ENCODE data around the gene KIAA0319L. TPM values are rescaled to one million over a fixed set of nuclear protein-coding genes. Genes with fewer than 3 reads are reported as not detected.
"Not testable (repeated sequence)": the region's sequence is repeated elsewhere in the genome, so short reads cannot be mapped to it uniquely, and the experiment has no call there.

Gene KIAA0319L
- total RNA-seq, 4 donors from 2014 or later: 33.4 to 60.9 (median 44.9) TPM

DNA sequence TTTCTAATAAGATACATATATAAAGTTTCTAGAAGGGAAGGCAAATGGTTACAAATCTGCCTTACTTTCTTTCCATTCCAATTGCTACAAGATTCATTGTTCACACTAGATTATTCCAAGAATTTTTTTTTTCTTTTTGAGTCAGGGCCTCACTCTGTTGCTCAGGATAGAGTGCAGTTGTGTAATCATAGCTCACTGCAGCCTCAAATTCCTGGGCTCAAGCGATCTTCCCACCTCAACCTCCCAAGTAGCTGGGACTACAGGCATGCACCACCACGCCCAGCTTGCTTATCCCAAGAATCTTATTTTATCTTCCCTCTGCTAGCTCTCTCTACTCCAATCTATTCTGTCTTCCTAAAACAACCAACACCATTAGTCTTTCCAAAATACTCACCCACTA is 81.8 kb downstream of the KIAA0319L start:
- 93 to 98% methylated on average over 2 of the region's 2 CpGs for WGBS, 2 donors
- intact Hi-C loops (cut with DNase I; ENCODE audit: low total_unique reads): no loop called here
- TF ChIP-seq POLR2A (IDR thresholded peaks at IDR 0.05): no peak
- TF ChIP-seq, protein P1, sequence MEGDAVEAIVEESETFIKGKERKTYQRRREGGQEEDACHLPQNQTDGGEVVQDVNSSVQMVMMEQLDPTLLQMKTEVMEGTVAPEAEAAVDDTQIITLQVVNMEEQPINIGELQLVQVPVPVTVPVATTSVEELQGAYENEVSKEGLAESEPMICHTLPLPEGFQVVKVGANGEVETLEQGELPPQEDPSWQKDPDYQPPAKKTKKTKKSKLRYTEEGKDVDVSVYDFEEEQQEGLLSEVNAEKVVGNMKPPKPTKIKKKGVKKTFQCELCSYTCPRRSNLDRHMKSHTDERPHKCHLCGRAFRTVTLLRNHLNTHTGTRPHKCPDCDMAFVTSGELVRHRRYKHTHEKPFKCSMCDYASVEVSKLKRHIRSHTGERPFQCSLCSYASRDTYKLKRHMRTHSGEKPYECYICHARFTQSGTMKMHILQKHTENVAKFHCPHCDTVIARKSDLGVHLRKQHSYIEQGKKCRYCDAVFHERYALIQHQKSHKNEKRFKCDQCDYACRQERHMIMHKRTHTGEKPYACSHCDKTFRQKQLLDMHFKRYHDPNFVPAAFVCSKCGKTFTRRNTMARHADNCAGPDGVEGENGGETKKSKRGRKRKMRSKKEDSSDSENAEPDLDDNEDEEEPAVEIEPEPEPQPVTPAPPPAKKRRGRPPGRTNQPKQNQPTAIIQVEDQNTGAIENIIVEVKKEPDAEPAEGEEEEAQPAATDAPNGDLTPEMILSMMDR (IDR thresholded peaks at IDR 0.05): no peak
- H3K4me3 ChIP-seq (ENCODE audit: low read depth, poor library complexity, severe bottlenecking): no peak overlapping the region
- no peak for DNase-seq (ENCODE audit: low spot score in 2 of 2)

DNA sequence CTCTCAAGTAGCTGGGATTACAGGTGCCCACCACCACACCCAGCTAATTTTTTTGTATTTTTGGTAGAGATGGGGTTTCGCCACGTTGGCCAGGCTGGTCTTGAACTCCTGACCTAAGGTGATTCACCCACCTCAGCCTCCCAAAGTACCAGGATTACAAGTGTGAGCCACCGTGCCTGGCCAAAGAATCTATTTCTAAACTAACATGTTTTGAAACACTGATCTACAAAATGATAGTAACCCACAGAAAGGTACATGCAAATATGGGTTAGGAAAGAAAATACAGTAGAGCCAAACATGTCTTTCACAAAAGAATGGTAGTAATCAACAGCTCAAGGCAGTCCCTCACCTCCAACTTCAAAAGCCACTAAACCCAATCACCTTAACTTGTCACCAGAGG is 84.0 kb downstream of the KIAA0319L start:
- DNase-seq (ENCODE audit: low spot score in 2 of 2); intact Hi-C loops (cut with DNase I; ENCODE audit: low total_unique reads): not testable (repeated sequence)
- whole genome bisulfite sequencing, 2 donors: 86% methylated on average over 3 of the region's 3 CpGs

DNA sequence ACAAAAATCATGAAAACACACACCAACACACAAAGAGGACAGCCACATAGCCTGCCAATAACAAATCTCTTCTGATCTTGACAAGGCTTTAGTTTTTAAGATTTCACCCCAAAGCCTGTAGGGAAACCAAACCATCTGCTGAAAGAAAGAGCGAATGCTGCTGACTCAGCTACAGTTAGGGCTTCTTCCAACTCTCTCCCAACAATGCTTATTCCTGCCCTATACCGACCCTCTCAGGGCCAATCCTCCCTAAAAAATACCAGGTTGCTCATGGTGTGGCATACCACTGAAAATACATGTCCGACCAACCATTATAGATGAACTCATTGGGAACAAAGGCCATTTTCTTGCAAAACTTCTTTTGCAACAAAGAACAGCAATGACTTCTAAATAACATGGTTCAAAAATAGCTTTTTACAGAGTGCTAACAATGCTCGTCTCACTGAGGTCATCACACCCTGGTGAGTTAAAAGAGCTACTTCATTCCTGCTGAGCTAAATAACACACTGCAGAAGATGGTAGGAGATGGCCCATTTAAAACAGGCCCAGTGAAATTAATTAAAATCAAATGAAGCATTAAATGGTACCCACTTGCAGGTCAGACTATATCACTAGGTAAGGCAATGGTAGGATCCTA is 86.1 kb downstream of the KIAA0319L start:
- DNase-seq (ENCODE audit: low spot score in 2 of 2): no peak
- H3K4me3 ChIP-seq (ENCODE audit: low read depth, poor library complexity, severe bottlenecking): no peak overlapping the region
- 89 to 93% methylated on average over 4 of the region's 4 CpGs for WGBS, 2 donors
- TF ChIP-seq POLR2A (IDR thresholded peaks at IDR 0.05): no peak
- intact Hi-C loops (cut with DNase I; ENCODE audit: low total_unique reads): no loop called here

More for the DNA sequence above, 84.0 kb downstream of the KIAA0319L start:
- H3K4me3 ChIP-seq (ENCODE audit: low read depth, poor library complexity, severe bottlenecking): not testable (repeated sequence)

DNA sequence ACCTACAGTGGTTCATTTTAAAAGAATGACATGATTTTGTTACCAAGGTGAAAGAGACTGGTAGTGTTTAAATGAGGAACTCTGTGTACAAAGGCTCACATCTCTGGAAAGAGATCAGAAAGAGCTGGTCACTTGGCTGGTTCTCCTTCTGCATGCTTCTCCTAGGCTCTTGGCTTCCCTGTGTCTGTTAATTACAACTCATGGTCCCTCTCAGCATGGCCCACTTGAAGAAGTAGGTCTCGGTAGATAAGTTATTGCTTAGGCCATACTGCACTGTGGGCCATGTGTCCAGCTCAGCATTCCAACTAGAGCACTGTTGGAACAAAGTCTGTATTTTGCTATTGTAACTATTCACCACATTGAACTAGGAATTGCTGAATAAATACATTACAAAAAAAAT is 91.1 kb downstream of the KIAA0319L start:
- no peak for DNase-seq (ENCODE audit: low spot score in 2 of 2)
- H3K4me3 ChIP-seq (ENCODE audit: low read depth, poor library complexity, severe bottlenecking): no peak overlapping the region
- TF ChIP-seq, protein P1 (IDR thresholded peaks at IDR 0.05): no peak
- intact Hi-C loops (cut with DNase I; ENCODE audit: low total_unique reads): no loop called here
- 95 to 100% methylated on average over 1 of the region's 1 CpG for WGBS, 2 donors

DNA sequence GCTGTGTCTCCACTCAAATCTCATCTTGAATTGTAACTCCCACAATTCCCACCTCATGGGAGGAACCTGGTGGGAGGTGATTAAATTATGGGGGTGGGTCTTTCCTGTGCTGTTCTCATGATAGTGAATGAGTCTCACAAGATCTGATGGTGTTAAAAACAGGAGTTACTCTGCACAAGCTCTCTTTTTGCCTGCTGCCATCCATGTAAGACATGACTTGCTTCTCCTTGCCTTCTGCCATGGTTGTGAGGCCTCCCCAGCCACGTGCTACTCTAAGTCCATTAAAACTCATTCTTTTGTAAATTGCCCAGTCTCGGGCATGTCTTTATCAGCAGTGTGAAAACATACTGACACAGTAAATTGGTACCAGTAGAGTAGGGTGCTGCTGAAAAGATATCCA is 93.5 kb downstream of the KIAA0319L start:
- 98% methylated on average over 2 of the region's 2 CpGs for WGBS, 2 donors
- intact Hi-C loops (cut with DNase I; ENCODE audit: low total_unique reads); DNase-seq (ENCODE audit: low spot score in 2 of 2); H3K4me3 ChIP-seq (ENCODE audit: low read depth, poor library complexity, severe bottlenecking): not testable (repeated sequence)

DNA sequence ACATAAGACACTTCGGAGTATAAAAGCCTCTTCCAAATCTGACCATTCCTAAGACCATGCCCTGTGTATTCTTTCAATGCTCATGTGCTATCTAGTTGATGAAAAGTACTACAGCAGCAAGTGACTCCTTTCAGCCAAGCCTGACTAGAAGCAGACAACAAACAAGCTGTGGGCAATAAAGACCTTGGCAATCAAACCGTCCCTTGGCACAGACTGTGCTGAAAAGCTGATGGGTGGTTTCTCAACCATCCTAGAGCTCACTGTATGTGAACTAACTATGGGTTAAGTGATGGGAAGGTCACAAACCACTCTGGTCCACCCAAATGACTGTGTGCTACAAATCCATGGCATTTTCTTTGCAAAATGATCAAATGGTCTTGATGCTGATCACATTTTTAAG is 94.0 kb downstream of the KIAA0319L start:
- 62 to 64% methylated on average over 2 of the region's 2 CpGs for WGBS, 2 donors
- no peak overlapping the region for H3K4me3 ChIP-seq (ENCODE audit: low read depth, poor library complexity, severe bottlenecking)
- TF ChIP-seq, protein P1 (IDR thresholded peaks at IDR 0.05): no peak
- no peak for TF ChIP-seq POLR2A (IDR thresholded peaks at IDR 0.05)
- DNase-seq (ENCODE audit: low spot score in 2 of 2): no peak
- intact Hi-C loops (cut with DNase I; ENCODE audit: low total_unique reads): no loop called here

DNA sequence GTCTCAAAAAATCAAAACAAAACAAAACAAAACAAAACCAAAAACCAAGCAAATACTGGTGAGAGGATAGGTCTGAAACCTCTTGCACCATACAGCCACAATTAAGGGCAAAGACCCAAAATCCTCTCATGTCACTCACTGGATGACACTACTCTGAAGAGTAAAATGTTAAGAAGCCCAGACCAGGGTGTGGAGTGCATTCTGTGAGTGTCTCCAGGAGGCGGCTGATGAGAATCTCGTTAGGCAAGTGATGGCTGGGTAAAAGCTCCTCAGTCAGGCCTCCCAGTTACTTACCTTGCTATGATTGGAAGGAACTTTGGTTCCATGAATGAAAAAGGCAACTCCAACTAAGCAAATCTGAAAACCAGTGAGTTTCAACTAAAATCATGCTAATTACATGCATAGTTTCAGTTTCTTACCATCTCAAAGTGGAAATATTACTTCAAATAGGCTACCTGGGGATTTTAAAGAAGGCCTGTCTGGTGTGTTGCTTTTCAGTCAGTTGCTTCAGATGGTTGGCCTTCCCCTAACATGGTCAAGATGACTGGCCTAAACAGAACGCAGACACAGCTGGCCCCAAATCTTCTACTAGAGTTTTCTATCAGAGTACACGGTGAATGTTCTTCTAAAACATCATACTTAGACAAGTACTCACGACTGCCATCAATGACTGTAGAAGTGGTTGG is 95.1 kb downstream of the KIAA0319L start:
- 97 to 98% methylated on average over 5 of the region's 5 CpGs for WGBS, 2 donors
- TF ChIP-seq POLR2A (IDR thresholded peaks at IDR 0.05): no peak
- TF ChIP-seq, protein P1 (IDR thresholded peaks at IDR 0.05): no peak
- no peak for DNase-seq (ENCODE audit: low spot score in 2 of 2)
- intact Hi-C loops (cut with DNase I; ENCODE audit: low total_unique reads): no loop called here
- no peak overlapping the region for H3K4me3 ChIP-seq (ENCODE audit: low read depth, poor library complexity, severe bottlenecking)
